Peyer's patch (tissue), 4 donors: Measurements from ENCODE around the gene BAHCC1.

Experiments used
- POLR2A ChIP-seq, 2 donors: fragments of 450-650 bp; IDR thresholded peaks; one replicate each; pipeline ENCODE4 v1.5.1; 2017; ENCODE audit warnings: antibody characterized with exemption in 2 of 2, mild to moderate bottlenecking in 2 of 2, moderate library complexity in 2 of 2
- TF ChIP-seq, protein P1 (sequence below), 6 experiments: fragments of 450-650 bp in 4 of 6; fragments of 200-600 bp in 2 of 6; sonication (generic) in 1 of 6; IDR thresholded peaks; one replicate each; pipeline ENCODE4 v1.5.1; 2017 to 2019; ENCODE audit warnings: antibody characterized with exemption in 6 of 6, mild to moderate bottlenecking in 3 of 6, moderate library complexity in 1 of 6

DNA sequence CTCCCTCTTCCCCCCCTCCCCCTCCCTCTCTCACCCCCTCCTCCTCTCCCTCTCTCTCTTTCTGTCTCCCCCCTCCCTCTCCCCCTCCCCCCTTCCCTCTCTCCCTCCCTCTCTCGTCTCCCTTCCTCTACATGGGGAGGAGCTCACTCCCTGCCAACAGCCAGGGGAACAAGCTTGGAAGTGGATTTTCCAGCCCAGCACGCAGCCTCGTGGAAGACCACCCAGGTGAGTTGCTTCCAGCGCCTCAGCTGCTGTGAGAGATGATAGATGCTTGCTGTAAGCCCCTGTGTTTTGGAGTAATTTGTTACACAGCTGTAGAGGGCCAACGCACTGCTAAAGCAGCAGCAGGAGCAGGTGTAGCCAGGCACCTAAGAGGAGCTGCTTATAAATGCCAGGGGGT lies 96.5 kb downstream of the BAHCC1 start:
- TF ChIP-seq, protein P1, sequence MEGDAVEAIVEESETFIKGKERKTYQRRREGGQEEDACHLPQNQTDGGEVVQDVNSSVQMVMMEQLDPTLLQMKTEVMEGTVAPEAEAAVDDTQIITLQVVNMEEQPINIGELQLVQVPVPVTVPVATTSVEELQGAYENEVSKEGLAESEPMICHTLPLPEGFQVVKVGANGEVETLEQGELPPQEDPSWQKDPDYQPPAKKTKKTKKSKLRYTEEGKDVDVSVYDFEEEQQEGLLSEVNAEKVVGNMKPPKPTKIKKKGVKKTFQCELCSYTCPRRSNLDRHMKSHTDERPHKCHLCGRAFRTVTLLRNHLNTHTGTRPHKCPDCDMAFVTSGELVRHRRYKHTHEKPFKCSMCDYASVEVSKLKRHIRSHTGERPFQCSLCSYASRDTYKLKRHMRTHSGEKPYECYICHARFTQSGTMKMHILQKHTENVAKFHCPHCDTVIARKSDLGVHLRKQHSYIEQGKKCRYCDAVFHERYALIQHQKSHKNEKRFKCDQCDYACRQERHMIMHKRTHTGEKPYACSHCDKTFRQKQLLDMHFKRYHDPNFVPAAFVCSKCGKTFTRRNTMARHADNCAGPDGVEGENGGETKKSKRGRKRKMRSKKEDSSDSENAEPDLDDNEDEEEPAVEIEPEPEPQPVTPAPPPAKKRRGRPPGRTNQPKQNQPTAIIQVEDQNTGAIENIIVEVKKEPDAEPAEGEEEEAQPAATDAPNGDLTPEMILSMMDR (IDR thresholded peaks at IDR 0.05) = no peak
- TF ChIP-seq POLR2A (IDR thresholded peaks at IDR 0.05) = no peak
